Suprapubic skin (tissue), 4 donors: Measurements from ENCODE around the gene HIVEP2.

Source experiments
- CTCF ChIP-seq, 2 donors: fragments of 200-600 bp in 1 of 2; fragments of 450-650 bp in 1 of 2; sonication (generic) in 1 of 2; IDR thresholded peaks; one replicate each; pipeline ENCODE4 v1.5.1; 2016 to 2019; ENCODE audit warnings: antibody characterized with exemption in 2 of 2, mild to moderate bottlenecking in 1 of 2, moderate library complexity in 1 of 2
- EP300 ChIP-seq: sonication (generic); formaldehyde crosslinking; IDR thresholded peaks from one replicate; pipeline ENCODE4 v1.6.1; 2017; ENCODE audit warnings: antibody characterized with exemption
- POLR2A ChIP-seq, 2 donors: fragments of 450-650 bp; IDR thresholded peaks; one replicate each; pipeline ENCODE4 v1.6.1; 2017; ENCODE audit warnings: antibody characterized with exemption in 2 of 2, mild to moderate bottlenecking in 2 of 2, moderate library complexity in 2 of 2
- POLR2AphosphoS5 ChIP-seq, 3 donors: sonication (generic); formaldehyde crosslinking; IDR thresholded peaks; one replicate each; pipeline ENCODE4 v1.6.1; 2017; ENCODE audit warnings: antibody characterized with exemption in 3 of 3

DNA sequence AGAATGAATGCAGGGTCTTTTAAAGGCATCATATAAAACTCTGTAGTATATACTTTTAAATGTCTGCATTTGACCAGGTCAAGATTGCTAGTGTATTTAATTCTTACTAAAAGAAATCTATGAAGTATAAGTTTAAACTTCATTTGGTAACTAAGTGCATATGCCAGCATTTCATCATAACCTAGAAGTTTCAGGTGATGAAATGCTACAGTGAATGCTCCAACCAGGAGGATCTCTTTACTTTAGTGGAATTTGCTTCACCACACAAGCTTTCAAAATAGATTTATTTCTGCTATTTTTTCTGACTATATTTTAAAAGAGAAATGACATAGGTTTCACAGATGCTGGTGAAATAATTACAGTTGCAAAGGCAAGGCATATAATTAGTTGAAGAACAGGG lies 141.9 kb downstream of the HIVEP2 start:
- TF ChIP-seq CTCF (IDR thresholded peaks at IDR 0.05): no peak
- no peak for TF ChIP-seq EP300
- TF ChIP-seq POLR2A (IDR thresholded peaks at IDR 0.05): no peak
- TF ChIP-seq POLR2AphosphoS5 (IDR thresholded peaks at IDR 0.05): no peak
